Measurements from ENCODE around the gene PLXNA2.
A peak's percentile ranks its signal among the peaks of the same experiment; 100 is the strongest.

Gene PLXNA2

DNA sequence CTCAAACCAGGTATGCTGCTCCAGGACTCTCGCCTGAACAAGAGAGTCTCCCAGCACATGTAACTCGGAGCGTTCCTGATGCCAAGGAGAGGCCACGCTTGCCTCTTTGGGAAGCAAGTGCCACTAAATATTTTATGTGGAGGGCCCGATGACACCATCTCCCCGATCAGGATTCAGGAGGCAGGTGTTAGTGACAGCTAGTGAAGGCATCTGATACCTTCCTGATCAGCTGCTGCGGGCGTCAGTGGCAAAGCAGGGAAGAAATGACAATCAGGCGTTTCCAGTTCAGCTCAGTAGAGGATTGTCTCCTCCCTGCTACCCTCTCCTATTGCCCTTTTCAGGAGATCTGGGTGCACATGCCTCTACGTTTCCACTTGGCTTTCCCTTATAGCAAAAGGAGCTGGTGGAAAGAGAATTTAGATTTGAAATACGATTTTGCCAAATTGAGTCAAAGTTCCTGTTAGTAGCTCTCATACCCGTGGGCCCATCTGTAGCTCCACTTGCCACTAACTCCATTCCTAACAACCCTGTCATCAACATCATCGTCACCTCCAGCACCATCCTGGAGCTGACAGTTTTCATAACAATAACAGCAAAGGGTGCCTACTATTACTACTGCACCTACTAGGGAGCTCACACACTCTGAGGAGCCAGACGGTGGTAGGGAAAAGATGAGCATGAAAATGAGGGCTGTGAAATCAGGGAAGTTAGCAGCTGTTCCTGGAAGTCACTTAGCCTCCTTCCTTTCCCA, 21.6 kb downstream of the PLXNA2 start:
- no peaks in the 10 kb centered on the region for H3K9me3 ChIP-seq (ENCODE audit: control insufficient read depth, low read length)
- no peak overlapping the region for H3K27ac ChIP-seq (ENCODE audit: low read depth, low read length, severe bottlenecking)
- no peak overlapping the region for H3K4me3 ChIP-seq (ENCODE audit: extremely low read depth, insufficient read depth, low read length, poor library complexity, severe bottlenecking)
- H3K36me3 ChIP-seq (ENCODE audit: control insufficient read depth, insufficient read depth, low read length), result peaks cover 20% of the 10 kb centered on the region
- peaks cover 93% of the 10 kb centered on the region for H3K4me1 ChIP-seq (ENCODE audit: control insufficient read depth, insufficient read depth, low read length, poor library complexity, severe bottlenecking)
- WGBS, 2 experiments (ENCODE audit: insufficient coverage in 2 of 2), result 89 to 94% methylated on average over 8 to 9 of the region's 14 CpGs

DNA sequence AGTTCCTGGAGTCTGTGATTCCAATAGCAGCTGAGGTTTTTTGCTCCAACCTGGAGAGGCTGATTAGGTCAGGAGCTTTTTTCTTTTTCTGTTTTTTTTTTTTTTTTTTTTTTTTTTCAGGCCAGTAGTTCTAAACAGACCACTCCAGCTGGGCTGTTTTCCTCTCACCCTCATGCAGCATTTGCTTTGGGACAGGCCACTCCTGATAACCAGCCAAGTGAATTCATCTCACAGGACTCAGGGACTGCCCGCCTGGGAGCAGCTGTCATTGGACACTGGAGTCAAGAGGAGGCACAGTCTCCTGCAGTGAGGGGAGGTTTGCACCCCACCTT, 22.9 kb downstream of the PLXNA2 start:
- Histone ChIP-seq H3K36me3 (ENCODE audit: control insufficient read depth, insufficient read depth, low read length) (peaks cover 33% of the 10 kb centered on the region), H3K9me3 (ENCODE audit: control insufficient read depth, low read length) (no peaks in the 10 kb centered on the region), H3K4me3 (ENCODE audit: extremely low read depth, insufficient read depth, low read length, poor library complexity, severe bottlenecking) (no peak overlapping the region), H3K27ac (ENCODE audit: low read depth, low read length, severe bottlenecking) (peak overlapping the region; percentile 92), H3K4me1 (ENCODE audit: control insufficient read depth, insufficient read depth, low read length, poor library complexity, severe bottlenecking) (peaks cover 93% of the 10 kb centered on the region)
- WGBS, 2 experiments (ENCODE audit: insufficient coverage in 2 of 2), result 80 to 100% methylated on average over 1 of the region's 1 CpG

DNA sequence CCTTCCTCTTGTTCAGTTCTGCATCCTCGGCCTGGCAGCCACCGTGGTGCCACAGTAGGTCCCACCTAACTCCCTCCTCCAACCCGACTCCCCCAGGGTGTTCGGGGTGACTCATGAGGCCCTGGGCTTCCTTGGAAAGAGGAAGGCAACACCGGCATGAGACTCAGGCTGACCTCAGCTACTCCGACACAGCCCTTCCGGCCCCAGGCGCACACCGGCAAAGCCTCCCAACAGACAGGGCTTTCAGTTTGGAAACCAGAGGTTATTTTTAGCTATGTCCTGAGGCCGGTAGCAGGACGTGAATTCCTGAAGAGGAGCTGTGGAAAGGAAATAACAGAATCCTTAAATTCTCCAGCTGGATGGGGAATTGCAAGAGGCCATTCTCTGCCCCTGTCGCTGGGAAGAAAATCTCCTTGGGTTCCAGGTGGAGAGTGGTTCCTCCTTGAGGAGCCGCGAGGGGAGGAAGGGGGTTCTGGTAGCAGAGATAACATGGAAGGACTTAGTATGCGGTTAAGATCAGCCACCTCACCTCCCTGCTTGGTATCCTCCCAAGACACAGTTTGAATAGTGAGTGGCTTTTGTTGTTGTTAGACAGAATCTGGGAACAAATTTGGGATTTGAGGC, 24.4 kb downstream of the PLXNA2 start:
- Histone ChIP-seq H3K36me3 (ENCODE audit: control insufficient read depth, insufficient read depth, low read length) (peaks cover 45% of the 10 kb centered on the region), H3K27ac (ENCODE audit: low read depth, low read length, severe bottlenecking) (peak overlapping the region; percentile 92)

DNA sequence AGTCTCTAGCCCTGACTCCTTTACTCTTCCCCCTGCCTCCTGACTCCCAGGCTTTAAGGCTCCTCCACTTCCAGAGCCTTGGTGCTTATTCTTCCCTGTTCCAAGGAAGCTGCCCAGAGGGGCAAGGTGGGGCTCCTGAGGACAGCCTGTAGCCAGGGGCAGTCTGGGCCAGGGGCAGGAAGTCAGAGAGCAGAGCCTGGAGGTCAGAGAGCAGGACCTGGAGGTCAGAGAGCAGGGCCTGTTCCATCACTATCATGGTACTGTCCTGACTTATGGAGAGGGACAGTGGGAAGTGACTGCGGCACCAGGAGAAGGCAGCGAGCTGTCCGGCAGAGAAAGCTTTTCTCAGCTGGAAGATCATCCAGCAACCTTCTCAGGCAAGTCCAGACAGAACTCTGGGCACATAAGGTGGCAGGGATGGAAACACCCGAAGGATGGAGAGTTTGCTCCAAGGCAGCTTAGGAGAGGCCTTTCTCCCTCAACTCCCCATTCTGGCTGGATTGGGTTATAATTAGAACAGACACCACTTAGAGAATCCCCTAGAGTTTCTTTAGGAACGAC, 25.0 kb downstream of the PLXNA2 start:
- H3K36me3 ChIP-seq (ENCODE audit: control insufficient read depth, insufficient read depth, low read length), result peaks cover 40% of the 10 kb centered on the region
- H3K9me3 ChIP-seq (ENCODE audit: control insufficient read depth, low read length), result no peaks in the 10 kb centered on the region
- H3K4me3 ChIP-seq (ENCODE audit: extremely low read depth, insufficient read depth, low read length, poor library complexity, severe bottlenecking), result no peak overlapping the region
- peak overlapping the region; percentile 92 for H3K27ac ChIP-seq (ENCODE audit: low read depth, low read length, severe bottlenecking)
- 89 to 100% methylated on average over 1 to 4 of the region's 5 CpGs for WGBS, 2 experiments (ENCODE audit: insufficient coverage in 2 of 2)
- peaks cover 97% of the 10 kb centered on the region for H3K4me1 ChIP-seq (ENCODE audit: control insufficient read depth, insufficient read depth, low read length, poor library complexity, severe bottlenecking)

More for the DNA sequence above, 24.4 kb downstream of the PLXNA2 start:
- H3K4me3 ChIP-seq (ENCODE audit: extremely low read depth, insufficient read depth, low read length, poor library complexity, severe bottlenecking), result no peak overlapping the region
- peaks cover 97% of the 10 kb centered on the region for H3K4me1 ChIP-seq (ENCODE audit: control insufficient read depth, insufficient read depth, low read length, poor library complexity, severe bottlenecking)
- H3K9me3 ChIP-seq (ENCODE audit: control insufficient read depth, low read length), result no peaks in the 10 kb centered on the region
- 66 to 73% methylated on average over 7 to 13 of the region's 15 CpGs for WGBS, 2 experiments (ENCODE audit: insufficient coverage in 2 of 2)

DNA sequence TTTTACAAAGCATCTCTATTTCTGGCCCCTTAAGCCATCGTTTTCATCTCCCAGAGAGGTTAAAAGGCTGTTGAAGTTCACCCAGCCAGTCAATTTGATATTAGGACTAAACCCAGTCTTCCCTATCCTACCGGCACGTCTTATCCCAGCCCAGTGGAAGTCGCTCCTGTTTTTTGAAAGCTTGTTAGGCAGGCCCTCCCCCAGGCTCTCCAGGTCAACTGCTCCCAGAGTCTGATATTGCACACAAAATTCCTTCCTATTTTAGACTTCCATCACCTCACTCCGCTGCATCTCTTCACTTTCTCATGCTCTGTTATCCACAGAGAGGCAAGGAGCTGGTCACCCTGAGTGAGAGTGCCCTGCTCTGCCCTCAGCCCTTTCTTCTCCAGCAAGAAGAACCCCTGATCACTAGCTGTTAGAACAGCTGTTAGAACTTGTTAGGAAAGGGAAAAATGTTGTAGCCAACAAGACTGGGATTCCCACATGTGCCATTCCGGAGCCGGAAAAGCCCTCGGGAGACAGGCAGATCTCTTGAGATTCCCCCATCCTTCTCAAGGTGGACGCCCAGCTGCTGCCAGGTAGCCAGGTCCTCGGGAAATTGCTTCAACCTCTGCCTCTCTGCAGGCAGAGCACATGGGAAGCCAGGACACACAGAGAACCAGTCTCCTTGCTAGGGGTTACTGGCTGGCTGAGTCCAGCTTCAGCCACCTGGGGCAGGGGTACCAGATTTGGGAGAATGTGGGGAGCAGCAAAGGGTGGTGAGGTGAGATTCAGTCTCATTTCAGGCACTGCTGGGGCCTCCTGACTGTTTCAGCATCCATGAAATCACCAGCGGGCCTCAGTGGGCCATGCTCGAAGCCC, 25.7 kb downstream of the PLXNA2 start:
- no peaks in the 10 kb centered on the region for H3K9me3 ChIP-seq (ENCODE audit: control insufficient read depth, low read length)
- peaks cover 97% of the 10 kb centered on the region for H3K4me1 ChIP-seq (ENCODE audit: control insufficient read depth, insufficient read depth, low read length, poor library complexity, severe bottlenecking)
- H3K36me3 ChIP-seq (ENCODE audit: control insufficient read depth, insufficient read depth, low read length), result peaks cover 39% of the 10 kb centered on the region
- H3K27ac ChIP-seq (ENCODE audit: low read depth, low read length, severe bottlenecking), result peak overlapping the region; percentile 92
- WGBS, 2 experiments (ENCODE audit: insufficient coverage in 2 of 2), result 92 to 96% methylated on average over 9 to 10 of the region's 12 CpGs
- H3K4me3 ChIP-seq (ENCODE audit: extremely low read depth, insufficient read depth, low read length, poor library complexity, severe bottlenecking), result no peak overlapping the region

DNA sequence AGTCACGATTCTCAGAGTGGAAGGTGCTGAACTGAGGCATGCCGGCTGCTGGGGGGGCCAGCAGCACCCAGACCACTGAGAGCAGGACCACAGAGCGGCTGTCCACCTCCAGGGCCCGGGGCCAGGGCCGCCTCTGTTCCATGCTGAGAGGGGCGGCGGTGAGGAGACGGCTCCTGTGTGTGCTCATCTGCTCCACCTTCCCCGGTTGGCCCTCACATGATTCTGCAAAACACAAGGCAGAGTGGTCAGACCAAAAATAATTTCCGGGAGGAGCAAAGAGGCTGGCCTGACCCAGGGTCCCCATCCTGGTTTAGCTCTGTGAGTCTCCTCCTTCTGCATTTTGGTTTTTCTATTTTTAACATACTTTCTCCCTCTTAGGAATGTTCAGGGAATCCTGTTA, 26.4 kb downstream of the PLXNA2 start:
- Histone ChIP-seq H3K27ac (ENCODE audit: low read depth, low read length, severe bottlenecking) (no peak overlapping the region), H3K36me3 (ENCODE audit: control insufficient read depth, insufficient read depth, low read length) (peaks cover 46% of the 10 kb centered on the region), H3K4me1 (ENCODE audit: control insufficient read depth, insufficient read depth, low read length, poor library complexity, severe bottlenecking) (peaks cover 97% of the 10 kb centered on the region), H3K4me3 (ENCODE audit: extremely low read depth, insufficient read depth, low read length, poor library complexity, severe bottlenecking) (no peak overlapping the region), H3K9me3 (ENCODE audit: control insufficient read depth, low read length) (no peaks in the 10 kb centered on the region)
- WGBS, 2 experiments (ENCODE audit: insufficient coverage in 2 of 2), result 90 to 93% methylated on average over 8 to 9 of the region's 10 CpGs

DNA sequence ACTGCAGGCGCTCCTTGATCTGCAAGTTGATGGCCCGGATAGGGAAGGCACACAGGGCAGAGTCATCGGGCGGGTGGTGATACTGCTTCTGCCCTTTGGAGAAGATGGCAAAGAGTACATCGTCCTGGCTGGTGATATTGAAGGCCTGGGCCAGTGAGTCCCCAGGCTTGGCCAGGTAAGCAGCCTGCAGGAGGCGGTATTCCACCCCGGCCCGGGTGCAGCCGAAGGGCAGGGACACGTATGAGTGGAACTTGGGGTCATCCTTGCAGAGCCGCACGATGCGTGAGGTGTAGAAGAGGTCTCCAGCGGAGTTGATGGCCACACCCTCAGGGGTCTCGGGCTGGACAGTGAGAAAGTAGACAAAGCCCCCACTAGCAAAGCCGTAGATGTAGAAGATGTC, 27.4 kb downstream of the PLXNA2 start:
- peaks cover 93% of the 10 kb centered on the region for H3K4me1 ChIP-seq (ENCODE audit: control insufficient read depth, insufficient read depth, low read length, poor library complexity, severe bottlenecking)
- no peaks in the 10 kb centered on the region for H3K9me3 ChIP-seq (ENCODE audit: control insufficient read depth, low read length)
- no peak overlapping the region for H3K4me3 ChIP-seq (ENCODE audit: extremely low read depth, insufficient read depth, low read length, poor library complexity, severe bottlenecking)
- H3K36me3 ChIP-seq (ENCODE audit: control insufficient read depth, insufficient read depth, low read length), result peaks cover 54% of the 10 kb centered on the region
- H3K27ac ChIP-seq (ENCODE audit: low read depth, low read length, severe bottlenecking), result no peak overlapping the region
- 93 to 98% methylated on average over 15 of the region's 16 CpGs for WGBS, 2 experiments (ENCODE audit: insufficient coverage in 2 of 2)

DNA sequence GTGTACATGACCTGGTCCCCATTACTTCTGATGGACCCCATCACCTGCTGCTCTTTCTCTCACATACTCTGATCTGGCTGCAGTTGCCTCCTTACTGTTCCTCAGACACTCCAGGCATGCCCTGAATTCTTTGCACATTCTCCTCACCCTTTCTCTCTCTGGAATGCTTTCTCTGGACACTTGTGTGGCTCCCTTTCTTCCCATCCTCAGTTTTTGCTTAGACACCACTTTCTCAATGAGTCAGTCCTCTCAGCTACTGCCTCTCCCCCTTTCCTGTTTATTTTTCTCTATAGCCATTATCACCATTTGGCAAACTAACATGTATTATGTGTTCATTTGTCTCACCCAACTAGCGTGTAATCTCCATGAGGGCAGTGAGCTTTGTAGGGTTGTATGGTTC, 28.1 kb downstream of the PLXNA2 start:
- WGBS, 2 experiments (ENCODE audit: insufficient coverage in 2 of 2), result no CpG with 5 or more reads among the region's 1 CpG
- H3K4me3 ChIP-seq (ENCODE audit: extremely low read depth, insufficient read depth, low read length, poor library complexity, severe bottlenecking), result no peak overlapping the region
- peak overlapping the region; percentile 46 for H3K27ac ChIP-seq (ENCODE audit: low read depth, low read length, severe bottlenecking)
- H3K36me3 ChIP-seq (ENCODE audit: control insufficient read depth, insufficient read depth, low read length), result peaks cover 56% of the 10 kb centered on the region
- no peaks in the 10 kb centered on the region for H3K9me3 ChIP-seq (ENCODE audit: control insufficient read depth, low read length)
- H3K4me1 ChIP-seq (ENCODE audit: control insufficient read depth, insufficient read depth, low read length, poor library complexity, severe bottlenecking), result peaks cover 88% of the 10 kb centered on the region

DNA sequence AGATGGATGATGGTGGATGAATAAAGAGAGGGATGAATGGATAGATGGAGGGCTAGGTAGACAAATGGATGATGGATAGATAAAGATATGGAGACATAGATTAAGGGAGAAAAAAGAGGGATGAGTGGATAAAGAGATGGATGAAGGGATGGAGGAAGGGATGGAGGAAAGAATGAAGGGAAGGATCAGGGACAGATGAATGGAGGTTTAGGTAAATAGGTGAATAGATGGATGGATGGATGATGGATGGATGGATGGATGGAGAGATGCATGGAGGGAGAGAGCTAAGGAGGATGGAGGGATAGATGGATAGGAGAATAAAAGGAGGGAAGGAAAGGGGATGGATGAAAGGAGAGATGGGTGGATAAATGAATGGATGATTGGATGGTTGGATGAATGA, 28.8 kb downstream of the PLXNA2 start:
- no peak overlapping the region for H3K27ac ChIP-seq (ENCODE audit: low read depth, low read length, severe bottlenecking)
- peaks cover 84% of the 10 kb centered on the region for H3K4me1 ChIP-seq (ENCODE audit: control insufficient read depth, insufficient read depth, low read length, poor library complexity, severe bottlenecking)
- H3K9me3 ChIP-seq (ENCODE audit: control insufficient read depth, low read length), result no peaks in the 10 kb centered on the region
- no peak overlapping the region for H3K4me3 ChIP-seq (ENCODE audit: extremely low read depth, insufficient read depth, low read length, poor library complexity, severe bottlenecking)
- peaks cover 62% of the 10 kb centered on the region for H3K36me3 ChIP-seq (ENCODE audit: control insufficient read depth, insufficient read depth, low read length)

DNA sequence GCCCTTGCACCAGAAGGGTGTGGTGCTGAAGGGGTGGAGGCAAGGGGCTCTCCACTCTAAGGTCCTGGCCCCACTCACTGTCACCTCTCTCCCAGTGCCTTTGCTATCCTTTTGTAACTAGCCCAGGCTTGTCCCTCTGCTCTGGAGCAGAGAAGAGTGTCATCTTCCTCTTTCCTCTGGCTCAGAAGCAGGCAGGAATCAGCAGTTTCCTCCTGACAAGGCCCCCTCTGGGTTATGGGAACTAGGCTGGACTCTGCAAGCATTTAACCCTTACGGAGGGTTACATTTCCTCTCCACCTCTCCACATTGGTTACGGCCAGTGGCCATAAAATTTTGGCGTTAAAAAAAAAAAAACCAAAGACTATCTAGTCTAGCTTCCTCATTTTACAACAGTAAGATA, 30.4 kb downstream of the PLXNA2 start:
- WGBS, 2 experiments (ENCODE audit: insufficient coverage in 2 of 2), result 67% methylated on average over 1 of the region's 3 CpGs; no CpG with 5 or more reads in 1 of the 2 experiments
- peaks cover 82% of the 10 kb centered on the region for H3K4me1 ChIP-seq (ENCODE audit: control insufficient read depth, insufficient read depth, low read length, poor library complexity, severe bottlenecking)
- H3K36me3 ChIP-seq (ENCODE audit: control insufficient read depth, insufficient read depth, low read length), result peaks cover 73% of the 10 kb centered on the region
- H3K4me3 ChIP-seq (ENCODE audit: extremely low read depth, insufficient read depth, low read length, poor library complexity, severe bottlenecking), result no peak overlapping the region
- H3K9me3 ChIP-seq (ENCODE audit: control insufficient read depth, low read length), result no peaks in the 10 kb centered on the region
- H3K27ac ChIP-seq (ENCODE audit: low read depth, low read length, severe bottlenecking), result peak overlapping the region; percentile 77
